Measurements from ENCODE around the gene PLK5.

- no peak for TF ChIP-seq POLR2A (IDR thresholded peaks at IDR 0.05; ENCODE audit: low read depth, low read length)
- no peak for TF ChIP-seq POLR2AphosphoS5 (IDR thresholded peaks at IDR 0.05; ENCODE audit: low read depth, low read length)
Measured at GRCh38 chr19:1505012-1505411, 18.9 kb upstream of the PLK5 start.
